Activated T-helper 2 cell treated with anti-CD3 and anti-CD28 coated beads, Interferon-gamma antibody, Interleukin-2, Interleukin-4, amounts not matched to agents 10 μg/mL and 5 μg/mL and 100 μg/mL, durations not matched to agents 14 hours and 24 hours and 36 hours (primary cell): Measurements from ENCODE around the gene SLIT3. TPM values are rescaled to one million over a fixed set of nuclear protein-coding genes. Genes with fewer than 3 reads are reported as not detected.

Experiments used
- DNase-seq: peaks from one replicate; pipeline ENCODE4 v3.0.0; 2021; ENCODE audit warnings: low spot score
- H3K27ac Mint-ChIP-seq: one replicate; pipeline ENCODE4 v1.8.0; 2021; ENCODE audit warnings: mixed read lengths
- H3K27me3 Mint-ChIP-seq: one replicate; pipeline ENCODE4 v1.8.0; 2021; ENCODE audit warnings: low read depth, mixed read lengths
- H3K36me3 Mint-ChIP-seq: one replicate; pipeline ENCODE4 v1.8.0; 2021; ENCODE audit warnings: low read depth, mixed read lengths
- H3K4me1 Mint-ChIP-seq: one replicate; pipeline ENCODE4 v1.8.0; 2021; ENCODE audit warnings: low read depth, mixed read lengths
- H3K4me3 Mint-ChIP-seq: one replicate; pipeline ENCODE4 v1.8.0; 2021; ENCODE audit warnings: low read depth, mild to moderate bottlenecking, moderate library complexity, mixed read lengths
- H3K9me3 Mint-ChIP-seq: one replicate; pipeline ENCODE4 v1.8.0; 2021; ENCODE audit warnings: mixed read lengths
- intact Hi-C: fragments of 100-400 bp; cut with micrococcal nuclease; formaldehyde crosslinking; loops from one replicate; pipeline ENCODE4 v1.15.1; 2023
- total RNA-seq: library from RNA; stranded (reverse); gene quantifications from 2 replicates; pipeline ENCODE4 v1.2.3, GENCODE V29; 2022

SLIT3 gene
- total RNA-seq, 1 donor from 2014 or later = 9.5 TPM

DNA sequence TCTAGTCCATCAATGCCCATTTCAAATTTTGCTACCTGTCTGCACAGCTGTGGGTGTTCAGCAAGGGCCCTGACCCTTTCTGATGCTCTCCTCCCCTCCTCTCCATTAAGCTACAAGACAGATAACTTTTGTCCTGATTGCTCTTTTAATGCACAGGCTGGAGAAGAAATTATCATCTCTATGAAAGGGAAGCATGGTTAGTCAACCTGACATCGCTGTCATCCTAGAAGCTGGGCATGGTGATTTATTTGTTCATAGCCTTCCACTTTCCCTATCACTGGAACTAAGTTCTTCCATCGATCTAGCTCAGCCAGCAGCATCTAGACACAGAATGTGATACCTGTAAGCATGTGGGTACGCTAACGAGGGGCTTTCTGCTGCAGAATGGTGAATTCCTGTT, 50.1 kb downstream of the SLIT3 start:
- no peak for DNase-seq
- H3K27me3 Mint-ChIP-seq = peaks cover 4% of the 10 kb centered on the region
- H3K27ac Mint-ChIP-seq = no peak overlapping the region
- no peaks in the 10 kb centered on the region for H3K36me3 Mint-ChIP-seq
- no peak overlapping the region for H3K4me3 Mint-ChIP-seq
- H3K4me1 Mint-ChIP-seq = no peaks in the 10 kb centered on the region
- intact Hi-C loops = no loop called here
- no peaks in the 10 kb centered on the region for H3K9me3 Mint-ChIP-seq

DNA sequence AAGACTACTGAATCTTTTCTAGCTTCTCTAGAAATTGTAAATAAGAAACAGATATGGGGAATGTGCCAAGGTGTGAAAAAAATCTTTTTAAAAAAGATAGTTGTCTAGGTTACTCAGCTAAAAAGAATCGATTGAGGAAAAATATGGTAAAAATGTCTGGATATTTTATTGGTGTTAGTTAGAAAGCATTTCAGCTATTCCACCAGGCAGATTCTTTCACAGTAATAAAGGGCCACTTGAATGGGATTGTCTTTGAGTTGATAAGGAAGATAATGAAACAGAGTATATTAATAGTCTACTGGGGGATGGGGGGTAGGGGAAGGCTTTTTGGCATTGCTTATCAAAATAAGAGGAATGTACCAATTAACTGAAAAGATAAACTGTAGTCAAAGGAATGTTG, 51.9 kb downstream of the SLIT3 start:
- H3K27me3 Mint-ChIP-seq = peaks cover 4% of the 10 kb centered on the region
- no peaks in the 10 kb centered on the region for H3K9me3 Mint-ChIP-seq
- H3K36me3 Mint-ChIP-seq = no peaks in the 10 kb centered on the region
- no peak overlapping the region for H3K4me3 Mint-ChIP-seq
- intact Hi-C loops = no loop called here
- H3K4me1 Mint-ChIP-seq = no peaks in the 10 kb centered on the region
- no peak overlapping the region for H3K27ac Mint-ChIP-seq
- DNase-seq = no peak

DNA sequence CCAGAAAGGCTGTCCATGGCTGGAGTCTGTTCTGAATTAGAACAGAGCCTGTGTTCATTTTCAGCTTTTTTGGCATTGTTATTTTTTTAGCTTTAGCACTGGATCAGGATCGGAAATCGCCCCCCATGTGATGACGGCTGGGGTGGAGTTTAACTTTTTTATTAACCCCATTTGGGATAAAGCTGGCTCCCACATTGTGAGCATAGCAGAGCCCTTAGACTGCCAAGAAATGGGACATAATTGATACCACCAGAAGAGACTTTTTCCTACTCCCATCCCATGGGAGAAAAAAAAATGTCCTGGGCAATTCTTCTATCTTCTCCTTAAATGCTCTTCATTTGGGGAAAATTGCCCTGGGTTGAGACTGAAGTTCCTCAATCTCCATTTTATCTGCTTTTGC, 52.4 kb downstream of the SLIT3 start:
- H3K27me3 Mint-ChIP-seq = peaks cover 4% of the 10 kb centered on the region
- no peaks in the 10 kb centered on the region for H3K9me3 Mint-ChIP-seq
- no peak overlapping the region for H3K4me3 Mint-ChIP-seq
- no peak for DNase-seq
- no peaks in the 10 kb centered on the region for H3K4me1 Mint-ChIP-seq
- H3K36me3 Mint-ChIP-seq = no peaks in the 10 kb centered on the region
- H3K27ac Mint-ChIP-seq = no peak overlapping the region
- intact Hi-C loops = no loop called here

DNA sequence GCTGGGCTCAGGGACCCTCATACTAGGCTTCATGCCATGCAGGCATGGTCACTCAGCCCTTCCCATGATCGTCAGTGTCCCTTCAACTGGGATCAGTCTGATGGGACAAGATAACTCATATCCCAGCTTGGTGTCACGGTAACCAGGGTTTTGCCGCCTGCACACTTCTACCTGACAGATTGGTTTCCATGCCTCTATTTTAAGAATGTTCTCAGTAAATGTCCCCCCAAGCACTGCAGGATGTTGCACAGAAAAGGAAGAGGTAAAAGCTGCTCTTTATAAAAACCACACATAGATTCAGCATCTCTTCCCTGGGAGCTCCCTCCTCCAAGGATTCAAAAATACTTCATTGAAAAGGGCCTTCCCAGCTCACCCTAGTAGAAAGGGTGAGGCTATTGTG, 56.1 kb downstream of the SLIT3 start:
- DNase-seq = no peak
- Mint-ChIP-seq H3K9me3 (peaks cover 8% of the 10 kb centered on the region), H3K36me3 (no peaks in the 10 kb centered on the region), H3K4me3 (no peak overlapping the region), H3K4me1 (no peaks in the 10 kb centered on the region), H3K27ac (no peak overlapping the region), H3K27me3 (peaks cover 4% of the 10 kb centered on the region)
- intact Hi-C loops = no loop called here

DNA sequence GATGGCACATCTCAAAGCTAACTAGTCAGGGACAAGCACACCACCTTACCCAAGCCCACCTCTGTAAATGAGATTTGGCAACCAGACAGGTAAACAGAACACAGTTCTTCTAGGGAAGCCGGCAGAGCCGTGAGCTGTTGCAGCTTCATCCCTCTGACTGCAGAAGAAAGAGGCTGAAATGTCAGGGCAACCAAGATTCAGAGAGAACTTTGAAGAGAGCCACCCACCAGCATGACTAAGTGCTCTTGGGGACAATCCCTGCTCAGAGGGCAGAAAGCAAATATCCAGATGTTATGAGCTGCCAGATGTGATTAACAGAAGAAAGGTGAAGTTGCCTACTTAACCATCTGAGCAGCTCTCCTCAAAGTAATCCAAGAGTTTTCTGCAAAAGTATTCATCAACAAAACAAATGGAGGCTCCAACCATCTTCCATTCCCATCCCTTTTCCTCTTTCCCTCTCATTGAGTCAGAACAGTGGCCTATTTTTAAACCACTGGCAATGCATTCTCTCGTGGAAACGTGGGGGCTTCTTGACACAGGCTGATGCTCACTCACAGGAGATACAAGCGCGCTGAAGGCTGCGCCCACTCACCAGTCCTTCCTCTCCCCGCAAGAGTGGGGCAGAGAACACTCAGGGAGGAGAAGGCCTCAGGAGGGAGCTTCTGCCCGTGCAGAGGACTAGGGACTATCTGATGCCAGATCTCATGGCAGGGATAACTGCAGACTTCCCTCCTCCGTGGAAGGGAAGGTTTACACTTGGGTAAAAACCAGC, 57.1 kb downstream of the SLIT3 start:
- H3K36me3 Mint-ChIP-seq = no peaks in the 10 kb centered on the region
- no peaks in the 10 kb centered on the region for H3K4me1 Mint-ChIP-seq
- no peak overlapping the region for H3K27ac Mint-ChIP-seq
- H3K4me3 Mint-ChIP-seq = no peak overlapping the region
- intact Hi-C loops = no loop called here
- no peak for DNase-seq
- peaks cover 13% of the 10 kb centered on the region for H3K9me3 Mint-ChIP-seq
- peaks cover 4% of the 10 kb centered on the region for H3K27me3 Mint-ChIP-seq

DNA sequence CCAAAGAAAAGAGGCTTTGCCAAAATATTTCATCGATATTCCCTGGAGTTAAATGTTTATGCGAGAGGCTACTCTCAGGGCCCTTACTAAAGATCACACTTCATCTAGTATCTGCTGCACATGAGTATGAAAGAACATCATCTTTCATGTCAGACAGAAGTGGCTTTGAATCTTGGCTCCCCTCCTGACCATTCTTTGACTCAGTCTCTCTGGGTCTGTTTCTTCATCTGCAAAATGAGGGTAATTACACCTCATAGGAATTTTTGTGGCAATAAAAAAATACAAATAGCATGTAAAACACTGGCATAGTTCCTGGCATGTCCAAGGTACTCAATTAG, 58.1 kb downstream of the SLIT3 start:
- intact Hi-C loops = no loop called here
- no peaks in the 10 kb centered on the region for H3K4me1 Mint-ChIP-seq
- H3K27ac Mint-ChIP-seq = no peak overlapping the region
- no peak overlapping the region for H3K4me3 Mint-ChIP-seq
- DNase-seq = no peak
- no peaks in the 10 kb centered on the region for H3K36me3 Mint-ChIP-seq
- H3K9me3 Mint-ChIP-seq = peaks cover 13% of the 10 kb centered on the region
- H3K27me3 Mint-ChIP-seq = no peaks in the 10 kb centered on the region

DNA sequence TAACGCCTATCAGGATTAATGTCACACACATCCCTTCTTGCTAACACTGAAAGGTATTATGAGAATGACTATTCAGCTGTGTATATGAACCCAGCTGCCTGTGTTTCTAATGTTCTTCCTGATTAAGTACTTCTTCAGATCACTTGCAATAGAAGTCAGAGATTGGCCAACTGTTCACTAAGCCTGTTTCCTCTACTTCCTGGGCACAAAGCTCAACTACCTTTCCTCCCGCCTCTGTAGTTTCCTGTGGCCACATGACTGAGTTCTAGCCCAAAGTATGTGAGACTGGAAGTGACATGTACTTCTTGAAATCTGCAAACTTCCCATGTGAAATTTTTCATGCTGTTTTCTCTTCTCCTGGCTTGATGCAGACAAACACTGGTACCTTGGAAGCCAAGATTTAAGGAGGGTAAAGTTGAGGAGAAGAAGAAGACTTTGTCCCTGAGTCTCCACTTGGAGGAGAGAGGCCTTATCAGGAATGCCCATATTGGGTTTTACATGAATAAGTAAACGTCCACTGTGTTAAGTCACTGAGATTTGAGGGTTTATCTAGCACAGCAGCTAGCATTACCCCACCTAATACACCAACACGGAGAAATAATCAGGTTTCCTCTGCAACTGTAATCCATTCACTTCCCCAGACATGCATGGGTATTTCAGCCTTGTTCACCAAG, 58.6 kb downstream of the SLIT3 start:
- no peaks in the 10 kb centered on the region for H3K27me3 Mint-ChIP-seq
- no peaks in the 10 kb centered on the region for H3K4me1 Mint-ChIP-seq
- H3K27ac Mint-ChIP-seq = no peak overlapping the region
- H3K4me3 Mint-ChIP-seq = no peak overlapping the region
- peaks cover 13% of the 10 kb centered on the region for H3K9me3 Mint-ChIP-seq
- intact Hi-C loops = no loop called here
- H3K36me3 Mint-ChIP-seq = no peaks in the 10 kb centered on the region
- DNase-seq = no peak

DNA sequence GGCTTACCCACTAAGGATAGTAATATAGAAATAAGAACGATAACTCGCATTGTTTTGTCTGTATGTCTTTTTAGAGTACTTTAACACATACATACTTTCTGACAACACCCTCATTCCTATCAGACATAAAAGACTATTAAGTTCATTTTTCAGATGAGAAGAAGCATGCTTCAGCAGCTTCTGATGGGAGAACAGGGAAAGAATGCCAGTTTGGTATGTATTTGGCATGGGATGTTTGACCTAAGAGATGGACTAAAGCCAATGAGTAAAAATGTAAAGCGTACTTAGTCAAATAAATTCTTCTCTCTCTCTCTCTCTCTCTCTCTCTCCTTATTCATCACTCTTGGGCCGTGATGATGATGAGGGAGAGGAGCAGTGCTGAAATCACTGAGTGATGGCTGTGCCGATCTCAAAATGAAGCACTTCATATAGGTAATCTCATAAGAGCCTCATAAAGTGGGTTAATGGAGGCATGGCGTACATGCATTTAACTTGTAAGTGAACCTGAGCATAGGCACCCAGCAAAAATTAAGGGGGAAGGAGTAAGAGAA, 71.5 kb downstream of the SLIT3 start:
- Mint-ChIP-seq H3K36me3 (no peaks in the 10 kb centered on the region), H3K27ac (no peak overlapping the region), H3K9me3 (no peaks in the 10 kb centered on the region), H3K27me3 (no peaks in the 10 kb centered on the region), H3K4me3 (no peak overlapping the region), H3K4me1 (no peaks in the 10 kb centered on the region)
- intact Hi-C loops = no loop called here
- DNase-seq = no peak

DNA sequence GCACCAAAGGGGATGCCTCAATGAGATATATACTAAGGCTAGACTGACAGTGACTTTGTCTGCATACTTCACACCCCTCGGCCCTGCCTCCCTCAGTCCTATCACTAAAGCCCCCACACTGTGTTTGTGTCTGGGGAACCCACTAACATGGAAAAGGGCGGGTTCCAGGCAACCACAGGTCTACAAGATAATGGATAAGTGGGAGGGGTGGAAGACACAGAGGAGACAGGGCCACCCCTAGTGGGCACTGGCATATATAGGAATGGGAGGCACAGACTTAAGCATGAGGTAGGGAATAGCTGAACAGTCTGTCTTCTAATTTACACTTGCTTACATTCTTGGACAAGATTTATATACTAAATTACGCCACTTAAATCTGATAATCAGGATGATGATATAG, 74.0 kb downstream of the SLIT3 start:
- Mint-ChIP-seq H3K4me1 (no peaks in the 10 kb centered on the region), H3K36me3 (no peaks in the 10 kb centered on the region), H3K4me3 (no peak overlapping the region), H3K27me3 (no peaks in the 10 kb centered on the region), H3K27ac (no peak overlapping the region), H3K9me3 (no peaks in the 10 kb centered on the region)
- intact Hi-C loops = no loop called here
- DNase-seq = no peak

DNA sequence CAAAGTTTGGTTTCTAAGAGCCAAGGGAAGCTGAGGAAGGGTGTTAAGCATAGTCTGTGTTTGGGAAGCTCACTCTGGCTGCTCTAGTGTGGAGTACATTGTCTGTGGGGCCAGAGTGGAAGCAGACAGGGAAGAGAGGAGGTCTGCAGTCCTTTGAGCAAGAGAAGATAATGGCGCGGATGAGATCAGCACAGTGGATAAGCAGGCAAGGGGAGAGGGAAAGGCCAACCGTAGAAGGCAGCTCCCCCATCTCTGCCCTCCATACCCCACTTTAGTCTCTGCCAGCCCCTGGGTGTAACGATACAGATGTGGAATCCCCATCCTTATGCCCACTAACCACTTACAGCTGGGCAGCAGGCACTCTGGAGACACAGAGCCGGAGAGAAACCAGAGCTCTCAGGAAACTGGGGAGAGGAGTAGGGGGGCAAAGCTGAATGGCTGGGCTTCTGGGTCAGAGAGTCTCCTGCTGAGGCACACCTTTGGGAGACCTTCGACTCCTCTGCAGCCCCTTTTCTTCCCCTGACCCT, 75.0 kb downstream of the SLIT3 start:
- intact Hi-C loops = no loop called here
- H3K36me3 Mint-ChIP-seq = no peaks in the 10 kb centered on the region
- no peak for DNase-seq
- H3K4me3 Mint-ChIP-seq = no peak overlapping the region
- H3K27ac Mint-ChIP-seq = no peak overlapping the region
- H3K9me3 Mint-ChIP-seq = no peaks in the 10 kb centered on the region
- H3K4me1 Mint-ChIP-seq = no peaks in the 10 kb centered on the region
- H3K27me3 Mint-ChIP-seq = no peaks in the 10 kb centered on the region

DNA sequence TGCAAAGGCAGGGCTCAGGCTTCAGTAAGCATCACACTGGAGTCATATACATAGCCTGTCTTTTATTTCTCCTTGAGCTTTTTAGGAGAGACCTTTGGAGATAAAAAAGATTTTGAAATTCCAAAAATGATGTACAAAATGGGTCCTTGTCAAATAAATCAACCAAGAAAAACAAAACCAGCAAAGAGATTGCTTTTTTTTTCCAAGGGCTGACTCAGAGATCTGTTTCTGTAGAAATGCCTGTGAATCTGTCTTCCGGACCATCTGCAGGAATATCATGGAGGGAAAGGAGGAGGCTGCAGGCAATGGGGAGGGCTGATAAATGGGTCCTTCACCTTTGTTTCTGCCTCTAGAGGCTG, 77.4 kb downstream of the SLIT3 start:
- H3K4me3 Mint-ChIP-seq = no peak overlapping the region
- H3K27ac Mint-ChIP-seq = no peak overlapping the region
- H3K36me3 Mint-ChIP-seq = no peaks in the 10 kb centered on the region
- no peaks in the 10 kb centered on the region for H3K27me3 Mint-ChIP-seq
- intact Hi-C loops = no loop called here
- DNase-seq = no peak
- no peaks in the 10 kb centered on the region for H3K9me3 Mint-ChIP-seq
- no peaks in the 10 kb centered on the region for H3K4me1 Mint-ChIP-seq

DNA sequence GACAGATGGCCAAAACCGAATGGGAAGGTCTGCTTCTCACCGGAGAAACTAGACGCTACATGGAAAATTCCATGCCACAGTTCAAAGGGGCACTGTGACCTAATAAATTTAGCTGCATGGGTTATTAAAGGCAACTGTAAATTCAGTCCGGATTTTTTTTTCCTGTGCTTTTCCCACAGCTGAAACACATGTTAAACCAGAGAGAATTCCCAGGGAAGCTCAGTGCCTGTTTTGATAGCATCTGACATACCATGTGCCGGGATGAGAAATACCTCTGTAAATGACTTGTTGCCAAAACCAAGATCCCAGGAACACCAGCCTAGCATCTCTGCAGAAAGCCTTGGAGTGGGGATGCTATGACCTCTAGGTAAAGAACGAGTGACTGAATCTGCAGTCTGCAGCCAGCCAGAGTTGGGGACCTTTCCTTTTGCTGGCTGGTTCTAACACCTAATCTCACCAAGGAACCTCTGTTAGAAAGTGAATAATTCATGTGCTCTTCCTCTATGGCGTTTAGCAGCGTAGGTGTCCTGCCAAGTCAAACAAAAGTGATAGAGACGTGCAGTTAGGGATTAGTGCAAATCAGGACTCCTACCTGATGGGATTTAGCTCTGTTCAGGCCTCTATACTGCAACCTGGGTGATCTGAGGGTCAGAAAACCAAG, 77.9 kb downstream of the SLIT3 start:
- no peak overlapping the region for H3K27ac Mint-ChIP-seq
- H3K27me3 Mint-ChIP-seq = no peaks in the 10 kb centered on the region
- DNase-seq = no peak
- intact Hi-C loops = no loop called here
- H3K36me3 Mint-ChIP-seq = no peaks in the 10 kb centered on the region
- no peak overlapping the region for H3K4me3 Mint-ChIP-seq
- H3K4me1 Mint-ChIP-seq = no peaks in the 10 kb centered on the region
- no peaks in the 10 kb centered on the region for H3K9me3 Mint-ChIP-seq

DNA sequence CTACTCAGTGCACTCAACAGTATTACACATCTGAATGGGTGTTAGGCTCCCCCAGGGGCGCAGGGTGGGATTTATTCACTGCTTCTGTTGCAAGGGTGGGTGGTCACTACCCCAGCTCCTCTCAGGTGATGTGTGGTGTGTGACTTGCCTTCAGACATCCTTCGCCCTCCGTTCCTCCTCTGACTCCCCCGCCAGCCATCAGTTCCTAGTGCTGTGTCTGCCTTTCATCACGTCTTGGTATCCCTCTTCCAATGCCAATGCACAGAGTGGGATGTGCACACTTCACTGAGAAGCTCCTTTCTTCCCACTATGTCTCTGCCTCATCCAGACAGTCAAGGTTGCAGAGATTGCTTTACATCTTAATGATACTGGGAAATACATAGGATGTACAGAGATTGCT, 79.4 kb downstream of the SLIT3 start:
- no peak for DNase-seq
- H3K27ac Mint-ChIP-seq = no peak overlapping the region
- H3K4me1 Mint-ChIP-seq = no peaks in the 10 kb centered on the region
- no peaks in the 10 kb centered on the region for H3K36me3 Mint-ChIP-seq
- H3K4me3 Mint-ChIP-seq = no peak overlapping the region
- H3K9me3 Mint-ChIP-seq = no peaks in the 10 kb centered on the region
- intact Hi-C loops = no loop called here
- no peaks in the 10 kb centered on the region for H3K27me3 Mint-ChIP-seq
